Suprapubic skin (tissue), 4 donors: ENCODE measurements around the gene SND1.

ENCODE experiments used
- POLR2A ChIP-seq, 2 donors: fragments of 450-650 bp; IDR thresholded peaks; one replicate each; pipeline ENCODE4 v1.6.1; 2017; ENCODE audit warnings: antibody characterized with exemption in 2 of 2, mild to moderate bottlenecking in 2 of 2, moderate library complexity in 2 of 2
- POLR2AphosphoS5 ChIP-seq, 3 donors: sonication (generic); formaldehyde crosslinking; IDR thresholded peaks; one replicate each; pipeline ENCODE4 v1.6.1; 2017; ENCODE audit warnings: antibody characterized with exemption in 3 of 3
- TF ChIP-seq, protein P1 (sequence below), 2 donors: fragments of 200-600 bp in 1 of 2; fragments of 450-650 bp in 1 of 2; sonication (generic) in 1 of 2; IDR thresholded peaks; one replicate each; pipeline ENCODE4 v1.5.1; 2016 to 2019; ENCODE audit warnings: antibody characterized with exemption in 2 of 2, mild to moderate bottlenecking in 1 of 2, moderate library complexity in 1 of 2

DNA sequence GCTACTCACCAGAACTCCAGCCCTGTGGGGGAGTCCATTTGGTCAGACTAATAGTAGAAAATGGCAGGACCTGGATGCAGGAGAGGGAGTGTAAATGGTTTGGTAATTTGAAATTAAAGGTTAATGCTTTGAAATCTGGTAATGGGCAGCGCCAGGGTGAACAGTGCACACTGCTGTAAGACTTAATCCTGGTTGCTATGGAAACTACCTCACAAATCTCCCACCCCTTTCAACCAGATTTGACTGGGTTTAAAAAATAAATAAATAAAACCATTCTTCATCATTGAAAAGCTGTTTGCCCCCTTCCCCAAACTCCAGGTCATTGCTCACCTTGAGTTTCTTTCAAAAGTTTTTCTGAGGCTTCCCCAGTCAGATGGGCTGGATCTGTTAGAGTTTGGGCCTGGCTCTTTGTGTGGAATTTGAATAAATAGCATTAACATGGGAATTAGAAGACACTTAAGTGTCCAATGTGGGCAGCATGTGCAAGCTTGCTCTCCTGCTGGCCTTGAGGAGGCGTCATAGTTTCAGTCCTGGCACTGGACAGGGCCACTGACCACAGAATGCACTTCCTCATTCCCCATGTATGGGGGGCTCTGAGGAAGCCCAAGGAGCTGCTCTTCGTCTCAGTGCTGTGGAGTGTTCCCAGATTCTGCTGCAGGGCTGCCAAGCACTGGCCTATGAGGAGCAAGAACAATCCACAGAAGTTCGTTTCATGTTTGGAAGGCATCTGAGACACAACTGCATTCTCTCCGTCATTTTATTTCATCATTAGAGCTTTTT, 288.6 kb downstream of the SND1 start:
- TF ChIP-seq, protein P1, sequence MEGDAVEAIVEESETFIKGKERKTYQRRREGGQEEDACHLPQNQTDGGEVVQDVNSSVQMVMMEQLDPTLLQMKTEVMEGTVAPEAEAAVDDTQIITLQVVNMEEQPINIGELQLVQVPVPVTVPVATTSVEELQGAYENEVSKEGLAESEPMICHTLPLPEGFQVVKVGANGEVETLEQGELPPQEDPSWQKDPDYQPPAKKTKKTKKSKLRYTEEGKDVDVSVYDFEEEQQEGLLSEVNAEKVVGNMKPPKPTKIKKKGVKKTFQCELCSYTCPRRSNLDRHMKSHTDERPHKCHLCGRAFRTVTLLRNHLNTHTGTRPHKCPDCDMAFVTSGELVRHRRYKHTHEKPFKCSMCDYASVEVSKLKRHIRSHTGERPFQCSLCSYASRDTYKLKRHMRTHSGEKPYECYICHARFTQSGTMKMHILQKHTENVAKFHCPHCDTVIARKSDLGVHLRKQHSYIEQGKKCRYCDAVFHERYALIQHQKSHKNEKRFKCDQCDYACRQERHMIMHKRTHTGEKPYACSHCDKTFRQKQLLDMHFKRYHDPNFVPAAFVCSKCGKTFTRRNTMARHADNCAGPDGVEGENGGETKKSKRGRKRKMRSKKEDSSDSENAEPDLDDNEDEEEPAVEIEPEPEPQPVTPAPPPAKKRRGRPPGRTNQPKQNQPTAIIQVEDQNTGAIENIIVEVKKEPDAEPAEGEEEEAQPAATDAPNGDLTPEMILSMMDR (IDR thresholded peaks at IDR 0.05): no peak
- TF ChIP-seq POLR2A (IDR thresholded peaks at IDR 0.05) (no peak), POLR2AphosphoS5 (IDR thresholded peaks at IDR 0.05) (no peak)
